ENCODE data around the gene FXYD4.

The FXYD4 gene

DNA sequence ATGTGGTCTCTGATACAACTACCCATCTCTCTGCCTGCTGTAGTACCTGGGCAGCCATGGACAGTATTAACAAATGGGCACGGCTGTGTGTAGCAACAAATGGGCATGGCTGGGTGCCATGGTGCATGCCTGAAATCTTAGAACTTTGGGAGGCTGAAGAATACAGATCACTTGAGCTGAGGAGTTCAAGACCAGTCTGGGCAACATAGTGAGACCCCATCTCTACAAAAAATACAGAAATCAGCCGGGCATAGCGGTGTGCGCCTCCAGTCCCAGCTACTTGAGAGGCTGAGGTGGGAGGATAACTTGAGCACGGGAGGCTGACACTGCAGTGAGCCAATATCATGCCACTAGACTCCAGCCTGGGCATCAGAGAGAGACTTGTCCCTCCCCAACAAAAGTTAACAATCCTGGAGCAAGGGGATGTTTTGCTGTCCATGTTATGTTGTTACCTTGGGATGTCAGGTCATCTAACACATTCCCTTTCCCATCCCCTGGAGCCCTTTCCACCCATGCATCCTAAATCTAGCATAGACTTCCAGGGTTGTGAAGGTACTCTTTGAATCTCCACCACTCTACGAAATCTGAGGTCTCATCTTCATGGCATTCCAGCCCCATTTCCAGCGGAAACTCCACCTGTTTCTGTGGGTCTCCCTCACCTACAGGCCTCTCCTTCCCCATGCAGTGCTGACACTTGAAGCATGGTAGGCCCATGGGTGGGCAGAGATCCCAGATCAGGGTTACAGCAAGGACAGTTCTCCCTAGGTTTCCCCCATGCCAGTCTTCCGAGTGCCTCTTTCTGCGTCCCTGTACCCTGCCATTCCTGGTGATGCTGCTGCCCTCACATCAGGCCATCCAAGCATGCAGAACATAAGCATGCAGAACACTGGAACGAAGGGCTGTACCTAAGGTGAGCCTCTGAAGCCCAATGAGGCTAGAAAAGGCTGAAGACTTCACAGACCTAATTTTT, 13.1 kb downstream of the FXYD4 start:
- no peak overlapping the region for H2AFZ ChIP-seq (ENCODE audit: low read length)
- no peaks in the 10 kb centered on the region for H3K9me2 ChIP-seq (replicated peaks; ENCODE audit: low read depth, low read length)
- peaks cover 58% of the 10 kb centered on the region for H3K36me3 ChIP-seq (ENCODE audit: insufficient read depth, low read length)
- peaks cover 36% of the 10 kb centered on the region for H3K79me2 ChIP-seq (ENCODE audit: insufficient read depth, low read length)
- TF ChIP-seq, protein P1, sequence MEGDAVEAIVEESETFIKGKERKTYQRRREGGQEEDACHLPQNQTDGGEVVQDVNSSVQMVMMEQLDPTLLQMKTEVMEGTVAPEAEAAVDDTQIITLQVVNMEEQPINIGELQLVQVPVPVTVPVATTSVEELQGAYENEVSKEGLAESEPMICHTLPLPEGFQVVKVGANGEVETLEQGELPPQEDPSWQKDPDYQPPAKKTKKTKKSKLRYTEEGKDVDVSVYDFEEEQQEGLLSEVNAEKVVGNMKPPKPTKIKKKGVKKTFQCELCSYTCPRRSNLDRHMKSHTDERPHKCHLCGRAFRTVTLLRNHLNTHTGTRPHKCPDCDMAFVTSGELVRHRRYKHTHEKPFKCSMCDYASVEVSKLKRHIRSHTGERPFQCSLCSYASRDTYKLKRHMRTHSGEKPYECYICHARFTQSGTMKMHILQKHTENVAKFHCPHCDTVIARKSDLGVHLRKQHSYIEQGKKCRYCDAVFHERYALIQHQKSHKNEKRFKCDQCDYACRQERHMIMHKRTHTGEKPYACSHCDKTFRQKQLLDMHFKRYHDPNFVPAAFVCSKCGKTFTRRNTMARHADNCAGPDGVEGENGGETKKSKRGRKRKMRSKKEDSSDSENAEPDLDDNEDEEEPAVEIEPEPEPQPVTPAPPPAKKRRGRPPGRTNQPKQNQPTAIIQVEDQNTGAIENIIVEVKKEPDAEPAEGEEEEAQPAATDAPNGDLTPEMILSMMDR (conservative IDR thresholded peaks at IDR 0.05; ENCODE audit: low read length): no peak
- no peak for TF ChIP-seq EZH2phosphoT487 (IDR thresholded peaks at IDR 0.05; ENCODE audit: borderline replicate concordance)
- H3K4me1 ChIP-seq (ENCODE audit: insufficient read depth, low read length, poor library complexity, severe bottlenecking): peaks cover 3% of the 10 kb centered on the region
- no peak overlapping the region for H3K9ac ChIP-seq (ENCODE audit: low read depth, low read length, poor library complexity, severe bottlenecking)
- H3K4me3 ChIP-seq (ENCODE audit: low read length, poor library complexity, severe bottlenecking): no peak overlapping the region
- H3F3A ChIP-seq (ENCODE audit: low read depth): peaks cover 14% of the 10 kb centered on the region; the same call in 1 of the 2 replicates
- no peak overlapping the region for H3K4me2 ChIP-seq (ENCODE audit: low read depth, low read length, poor library complexity, severe bottlenecking)
- H3K27me3 ChIP-seq (ENCODE audit: insufficient read depth, low read length, poor library complexity, severe bottlenecking): no peaks in the 10 kb centered on the region
- H3K9me3 ChIP-seq (ENCODE audit: insufficient read depth, low read depth, low read length): no peaks in the 10 kb centered on the region
- peaks cover 50% of the 10 kb centered on the region for H4K20me1 ChIP-seq (ENCODE audit: insufficient read depth, low read length, poor library complexity, severe bottlenecking)

DNA sequence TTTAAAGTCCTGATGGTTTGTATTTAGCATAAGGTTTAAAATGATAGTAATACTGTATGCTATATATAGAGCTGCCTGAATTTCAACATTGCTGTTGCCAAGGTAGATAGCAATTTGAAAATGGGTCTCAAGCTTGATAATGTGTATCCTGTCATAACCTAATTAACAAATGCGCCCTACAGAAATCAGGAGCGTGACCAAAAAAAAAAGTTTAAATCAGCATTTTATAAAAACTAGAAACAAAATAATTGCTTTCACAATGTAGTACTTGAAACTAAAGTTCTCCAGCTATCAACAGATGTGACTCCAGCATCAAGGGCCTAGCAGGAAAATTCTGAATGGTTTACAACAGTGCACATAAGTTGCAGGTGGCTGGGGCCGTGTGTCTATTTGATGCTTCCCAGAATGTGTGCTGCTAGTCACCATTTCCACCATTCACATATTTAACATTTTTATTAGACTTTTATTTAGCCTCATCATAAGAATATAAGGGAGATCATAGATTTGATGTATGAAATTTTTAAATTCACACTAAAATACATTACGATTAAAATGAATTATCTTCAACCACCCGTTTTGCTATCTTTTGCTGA, 14.1 kb downstream of the FXYD4 start:
- H3K4me1 ChIP-seq (ENCODE audit: insufficient read depth, low read length, poor library complexity, severe bottlenecking): peaks cover 13% of the 10 kb centered on the region
- no peaks in the 10 kb centered on the region for H3K9me3 ChIP-seq (ENCODE audit: insufficient read depth, low read depth, low read length)
- no peak overlapping the region for H3K9ac ChIP-seq (ENCODE audit: low read depth, low read length, poor library complexity, severe bottlenecking)
- H3K27me3 ChIP-seq (ENCODE audit: insufficient read depth, low read length, poor library complexity, severe bottlenecking): no peaks in the 10 kb centered on the region
- H4K20me1 ChIP-seq (ENCODE audit: insufficient read depth, low read length, poor library complexity, severe bottlenecking): peaks cover 60% of the 10 kb centered on the region
- H2AFZ ChIP-seq (ENCODE audit: low read length): no peak overlapping the region
- H3K36me3 ChIP-seq (ENCODE audit: insufficient read depth, low read length): peaks cover 68% of the 10 kb centered on the region
- peaks cover 46% of the 10 kb centered on the region for H3K79me2 ChIP-seq (ENCODE audit: insufficient read depth, low read length)
- H3F3A ChIP-seq (ENCODE audit: low read depth): peaks cover 14% of the 10 kb centered on the region; the same call in 1 of the 2 replicates
- TF ChIP-seq, protein P1 (conservative IDR thresholded peaks at IDR 0.05; ENCODE audit: low read length): no peak
- TF ChIP-seq EZH2phosphoT487 (IDR thresholded peaks at IDR 0.05; ENCODE audit: borderline replicate concordance): no peak
- no peaks in the 10 kb centered on the region for H3K9me2 ChIP-seq (replicated peaks; ENCODE audit: low read depth, low read length)
- H3K4me2 ChIP-seq (ENCODE audit: low read depth, low read length, poor library complexity, severe bottlenecking): no peak overlapping the region
- no peak overlapping the region for H3K4me3 ChIP-seq (ENCODE audit: low read length, poor library complexity, severe bottlenecking)

DNA sequence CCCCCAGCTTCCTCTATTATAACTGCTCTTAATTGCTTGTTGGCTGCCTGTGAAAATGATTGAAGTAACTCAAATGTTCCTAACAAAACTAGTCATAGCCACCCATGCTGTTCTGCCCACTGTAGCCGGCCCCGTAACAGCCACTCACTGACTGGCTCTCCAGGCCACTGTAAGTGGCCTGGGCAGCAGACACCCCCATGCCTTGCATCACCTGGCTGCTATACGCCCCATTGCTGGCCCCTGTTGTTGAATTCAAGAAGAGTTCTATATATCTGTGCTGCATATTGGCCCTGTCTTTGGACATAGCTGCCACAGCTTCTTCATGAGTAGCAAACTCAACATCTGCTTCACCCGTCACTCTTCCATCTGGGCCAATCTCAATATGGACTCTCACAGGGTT, 15.1 kb downstream of the FXYD4 start:
- Histone ChIP-seq H3K4me3 (ENCODE audit: low read length, poor library complexity, severe bottlenecking) (no peak overlapping the region), H3K79me2 (ENCODE audit: insufficient read depth, low read length) (peaks cover 56% of the 10 kb centered on the region), H3K9ac (ENCODE audit: low read depth, low read length, poor library complexity, severe bottlenecking) (no peak overlapping the region), H3K36me3 (ENCODE audit: insufficient read depth, low read length) (peaks cover 78% of the 10 kb centered on the region), H3K27me3 (ENCODE audit: insufficient read depth, low read length, poor library complexity, severe bottlenecking) (no peaks in the 10 kb centered on the region), H3F3A (ENCODE audit: low read depth) (peaks cover 14% of the 10 kb centered on the region; the same call in 1 of the 2 replicates), H3K9me2 (replicated peaks; ENCODE audit: low read depth, low read length) (no peaks in the 10 kb centered on the region), H4K20me1 (ENCODE audit: insufficient read depth, low read length, poor library complexity, severe bottlenecking) (peaks cover 70% of the 10 kb centered on the region), H3K4me1 (ENCODE audit: insufficient read depth, low read length, poor library complexity, severe bottlenecking) (peaks cover 17% of the 10 kb centered on the region), H3K9me3 (ENCODE audit: insufficient read depth, low read depth, low read length) (no peaks in the 10 kb centered on the region), H3K4me2 (ENCODE audit: low read depth, low read length, poor library complexity, severe bottlenecking) (no peak overlapping the region), H2AFZ (ENCODE audit: low read length) (no peak overlapping the region)
- TF ChIP-seq, protein P1 (conservative IDR thresholded peaks at IDR 0.05; ENCODE audit: low read length): no peak
- no peak for TF ChIP-seq EZH2phosphoT487 (IDR thresholded peaks at IDR 0.05; ENCODE audit: borderline replicate concordance)
